ENCODE measurements around the gene CROT. TPM values are rescaled to one million over a fixed set of nuclear protein-coding genes. Genes with fewer than 3 reads are reported as not detected.

Gene CROT
- total and polyA plus RNA-seq, 2 experiments from 2014 or later, result 8.9 to 14.0 TPM

DNA sequence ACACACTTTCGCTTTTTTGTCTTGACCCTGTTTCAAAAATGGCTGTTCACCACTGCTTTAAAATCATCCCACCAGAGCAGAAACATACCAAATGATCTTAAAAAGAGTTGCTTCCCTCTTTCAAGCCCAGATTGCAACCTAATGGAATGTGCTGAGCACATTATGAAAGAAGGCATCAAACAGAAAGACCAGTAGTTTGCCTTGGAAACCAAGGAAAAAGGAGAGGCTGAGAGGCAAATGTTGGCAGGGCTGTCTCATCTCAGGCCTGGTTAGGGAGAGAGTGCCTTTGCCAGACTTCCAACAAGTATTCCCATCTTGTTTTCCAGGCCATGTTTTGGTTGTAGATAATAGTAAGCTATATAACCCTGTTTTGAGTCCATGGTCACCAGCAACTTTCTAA, 65.7 kb downstream of the CROT start:
- no peak for ATAC-seq
- no peaks in the 10 kb centered on the region for H3F3A ChIP-seq (replicated peaks; ENCODE audit: low read depth)
- no peak for TF ChIP-seq ZNF114 (CRISPR knock-in tag; IDR thresholded peaks at IDR 0.05)

DNA sequence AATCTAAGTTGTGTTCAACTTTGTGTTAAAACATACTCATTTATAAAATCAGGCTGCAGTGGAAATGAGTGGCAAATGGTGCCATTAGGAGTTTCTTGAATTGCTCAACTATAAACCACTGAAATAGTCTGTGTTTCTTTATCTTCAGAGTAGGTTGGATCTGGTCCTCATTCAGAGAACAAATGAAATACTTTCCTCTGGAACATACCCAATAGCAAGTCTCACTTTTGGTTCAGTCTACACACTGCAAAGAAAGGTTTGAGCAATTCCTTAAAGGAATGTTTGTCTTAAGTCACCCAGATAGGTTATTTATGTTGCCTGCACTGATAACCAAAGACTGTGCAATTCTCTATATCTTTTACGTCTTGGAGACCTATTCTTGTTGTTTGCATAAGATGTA, 67.6 kb downstream of the CROT start:
- Histone ChIP-seq H3K4me3 (no peak overlapping the region), H3K79me2 (replicated peaks; ENCODE audit: insufficient read depth) (no peaks in the 10 kb centered on the region), H4K20me1 (replicated peaks; ENCODE audit: insufficient read depth) (no peaks in the 10 kb centered on the region), H2AFZ (no peak overlapping the region), H3K27me3 (ENCODE audit: insufficient read depth) (no peaks in the 10 kb centered on the region), H3F3A (replicated peaks; ENCODE audit: low read depth) (no peaks in the 10 kb centered on the region), H3K4me1 (ENCODE audit: insufficient read depth) (no peaks in the 10 kb centered on the region), H3K36me3 (ENCODE audit: insufficient read depth) (no peaks in the 10 kb centered on the region), H3K27ac (ENCODE audit: low read depth) (no peak overlapping the region), H3K4me2 (no peak overlapping the region), H3K9me2 (ENCODE audit: insufficient read depth) (no peaks in the 10 kb centered on the region)
- DNase-seq (ENCODE audit: low spot score) (no peak), ATAC-seq (no peak)
- no peak overlapping the region for H3K4me3 Mint-ChIP-seq
- no peaks in the 10 kb centered on the region; the same call in 2 of the 3 replicates for H3K4me1 Mint-ChIP-seq
- H3K36me3 Mint-ChIP-seq (ENCODE audit: low read depth), result no peaks in the 10 kb centered on the region
- H3K9me3 Mint-ChIP-seq, result no peaks in the 10 kb centered on the region
- no peak overlapping the region for H3K27ac Mint-ChIP-seq
- no peaks in the 10 kb centered on the region for H3K27me3 Mint-ChIP-seq (ENCODE audit: insufficient read depth, low read depth, poor library complexity)
- TF ChIP-seq EZH2phosphoT487 (IDR thresholded peaks at IDR 0.05; ENCODE audit: unreplicated experiment), result no peak
- TF ChIP-seq, protein P1, sequence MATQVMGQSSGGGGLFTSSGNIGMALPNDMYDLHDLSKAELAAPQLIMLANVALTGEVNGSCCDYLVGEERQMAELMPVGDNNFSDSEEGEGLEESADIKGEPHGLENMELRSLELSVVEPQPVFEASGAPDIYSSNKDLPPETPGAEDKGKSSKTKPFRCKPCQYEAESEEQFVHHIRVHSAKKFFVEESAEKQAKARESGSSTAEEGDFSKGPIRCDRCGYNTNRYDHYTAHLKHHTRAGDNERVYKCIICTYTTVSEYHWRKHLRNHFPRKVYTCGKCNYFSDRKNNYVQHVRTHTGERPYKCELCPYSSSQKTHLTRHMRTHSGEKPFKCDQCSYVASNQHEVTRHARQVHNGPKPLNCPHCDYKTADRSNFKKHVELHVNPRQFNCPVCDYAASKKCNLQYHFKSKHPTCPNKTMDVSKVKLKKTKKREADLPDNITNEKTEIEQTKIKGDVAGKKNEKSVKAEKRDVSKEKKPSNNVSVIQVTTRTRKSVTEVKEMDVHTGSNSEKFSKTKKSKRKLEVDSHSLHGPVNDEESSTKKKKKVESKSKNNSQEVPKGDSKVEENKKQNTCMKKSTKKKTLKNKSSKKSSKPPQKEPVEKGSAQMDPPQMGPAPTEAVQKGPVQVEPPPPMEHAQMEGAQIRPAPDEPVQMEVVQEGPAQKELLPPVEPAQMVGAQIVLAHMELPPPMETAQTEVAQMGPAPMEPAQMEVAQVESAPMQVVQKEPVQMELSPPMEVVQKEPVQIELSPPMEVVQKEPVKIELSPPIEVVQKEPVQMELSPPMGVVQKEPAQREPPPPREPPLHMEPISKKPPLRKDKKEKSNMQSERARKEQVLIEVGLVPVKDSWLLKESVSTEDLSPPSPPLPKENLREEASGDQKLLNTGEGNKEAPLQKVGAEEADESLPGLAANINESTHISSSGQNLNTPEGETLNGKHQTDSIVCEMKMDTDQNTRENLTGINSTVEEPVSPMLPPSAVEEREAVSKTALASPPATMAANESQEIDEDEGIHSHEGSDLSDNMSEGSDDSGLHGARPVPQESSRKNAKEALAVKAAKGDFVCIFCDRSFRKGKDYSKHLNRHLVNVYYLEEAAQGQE (IDR thresholded peaks at IDR 0.05; ENCODE audit: unreplicated experiment), result no peak
- TF ChIP-seq CREB1 (CRISPR knock-in tag; IDR thresholded peaks at IDR 0.05; ENCODE audit: low read depth), result no peak
- TF ChIP-seq JUNB (IDR thresholded peaks at IDR 0.05; ENCODE audit: unreplicated experiment), result no peak
- TF ChIP-seq, protein P2, sequence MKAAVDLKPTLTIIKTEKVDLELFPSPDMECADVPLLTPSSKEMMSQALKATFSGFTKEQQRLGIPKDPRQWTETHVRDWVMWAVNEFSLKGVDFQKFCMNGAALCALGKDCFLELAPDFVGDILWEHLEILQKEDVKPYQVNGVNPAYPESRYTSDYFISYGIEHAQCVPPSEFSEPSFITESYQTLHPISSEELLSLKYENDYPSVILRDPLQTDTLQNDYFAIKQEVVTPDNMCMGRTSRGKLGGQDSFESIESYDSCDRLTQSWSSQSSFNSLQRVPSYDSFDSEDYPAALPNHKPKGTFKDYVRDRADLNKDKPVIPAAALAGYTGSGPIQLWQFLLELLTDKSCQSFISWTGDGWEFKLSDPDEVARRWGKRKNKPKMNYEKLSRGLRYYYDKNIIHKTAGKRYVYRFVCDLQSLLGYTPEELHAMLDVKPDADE (IDR thresholded peaks at IDR 0.05), result no peak
- no peak for TF ChIP-seq NANOG (IDR thresholded peaks at IDR 0.05; ENCODE audit: borderline replicate concordance)
- TF ChIP-seq EZH2 (IDR thresholded peaks at IDR 0.05; ENCODE audit: low read depth, unreplicated experiment), result no peak
- no peak for TF ChIP-seq STAT1 (IDR thresholded peaks at IDR 0.05; ENCODE audit: unreplicated experiment)
- no peak for TF ChIP-seq POLR2AphosphoS5 (IDR thresholded peaks at IDR 0.05; ENCODE audit: low read depth)
- TF ChIP-seq ZNF331 (CRISPR knock-in tag; IDR thresholded peaks at IDR 0.05; ENCODE audit: low read depth), result no peak
- TF ChIP-seq ZNF114 (CRISPR knock-in tag; IDR thresholded peaks at IDR 0.05), result no peak
- TF ChIP-seq, protein P3, sequence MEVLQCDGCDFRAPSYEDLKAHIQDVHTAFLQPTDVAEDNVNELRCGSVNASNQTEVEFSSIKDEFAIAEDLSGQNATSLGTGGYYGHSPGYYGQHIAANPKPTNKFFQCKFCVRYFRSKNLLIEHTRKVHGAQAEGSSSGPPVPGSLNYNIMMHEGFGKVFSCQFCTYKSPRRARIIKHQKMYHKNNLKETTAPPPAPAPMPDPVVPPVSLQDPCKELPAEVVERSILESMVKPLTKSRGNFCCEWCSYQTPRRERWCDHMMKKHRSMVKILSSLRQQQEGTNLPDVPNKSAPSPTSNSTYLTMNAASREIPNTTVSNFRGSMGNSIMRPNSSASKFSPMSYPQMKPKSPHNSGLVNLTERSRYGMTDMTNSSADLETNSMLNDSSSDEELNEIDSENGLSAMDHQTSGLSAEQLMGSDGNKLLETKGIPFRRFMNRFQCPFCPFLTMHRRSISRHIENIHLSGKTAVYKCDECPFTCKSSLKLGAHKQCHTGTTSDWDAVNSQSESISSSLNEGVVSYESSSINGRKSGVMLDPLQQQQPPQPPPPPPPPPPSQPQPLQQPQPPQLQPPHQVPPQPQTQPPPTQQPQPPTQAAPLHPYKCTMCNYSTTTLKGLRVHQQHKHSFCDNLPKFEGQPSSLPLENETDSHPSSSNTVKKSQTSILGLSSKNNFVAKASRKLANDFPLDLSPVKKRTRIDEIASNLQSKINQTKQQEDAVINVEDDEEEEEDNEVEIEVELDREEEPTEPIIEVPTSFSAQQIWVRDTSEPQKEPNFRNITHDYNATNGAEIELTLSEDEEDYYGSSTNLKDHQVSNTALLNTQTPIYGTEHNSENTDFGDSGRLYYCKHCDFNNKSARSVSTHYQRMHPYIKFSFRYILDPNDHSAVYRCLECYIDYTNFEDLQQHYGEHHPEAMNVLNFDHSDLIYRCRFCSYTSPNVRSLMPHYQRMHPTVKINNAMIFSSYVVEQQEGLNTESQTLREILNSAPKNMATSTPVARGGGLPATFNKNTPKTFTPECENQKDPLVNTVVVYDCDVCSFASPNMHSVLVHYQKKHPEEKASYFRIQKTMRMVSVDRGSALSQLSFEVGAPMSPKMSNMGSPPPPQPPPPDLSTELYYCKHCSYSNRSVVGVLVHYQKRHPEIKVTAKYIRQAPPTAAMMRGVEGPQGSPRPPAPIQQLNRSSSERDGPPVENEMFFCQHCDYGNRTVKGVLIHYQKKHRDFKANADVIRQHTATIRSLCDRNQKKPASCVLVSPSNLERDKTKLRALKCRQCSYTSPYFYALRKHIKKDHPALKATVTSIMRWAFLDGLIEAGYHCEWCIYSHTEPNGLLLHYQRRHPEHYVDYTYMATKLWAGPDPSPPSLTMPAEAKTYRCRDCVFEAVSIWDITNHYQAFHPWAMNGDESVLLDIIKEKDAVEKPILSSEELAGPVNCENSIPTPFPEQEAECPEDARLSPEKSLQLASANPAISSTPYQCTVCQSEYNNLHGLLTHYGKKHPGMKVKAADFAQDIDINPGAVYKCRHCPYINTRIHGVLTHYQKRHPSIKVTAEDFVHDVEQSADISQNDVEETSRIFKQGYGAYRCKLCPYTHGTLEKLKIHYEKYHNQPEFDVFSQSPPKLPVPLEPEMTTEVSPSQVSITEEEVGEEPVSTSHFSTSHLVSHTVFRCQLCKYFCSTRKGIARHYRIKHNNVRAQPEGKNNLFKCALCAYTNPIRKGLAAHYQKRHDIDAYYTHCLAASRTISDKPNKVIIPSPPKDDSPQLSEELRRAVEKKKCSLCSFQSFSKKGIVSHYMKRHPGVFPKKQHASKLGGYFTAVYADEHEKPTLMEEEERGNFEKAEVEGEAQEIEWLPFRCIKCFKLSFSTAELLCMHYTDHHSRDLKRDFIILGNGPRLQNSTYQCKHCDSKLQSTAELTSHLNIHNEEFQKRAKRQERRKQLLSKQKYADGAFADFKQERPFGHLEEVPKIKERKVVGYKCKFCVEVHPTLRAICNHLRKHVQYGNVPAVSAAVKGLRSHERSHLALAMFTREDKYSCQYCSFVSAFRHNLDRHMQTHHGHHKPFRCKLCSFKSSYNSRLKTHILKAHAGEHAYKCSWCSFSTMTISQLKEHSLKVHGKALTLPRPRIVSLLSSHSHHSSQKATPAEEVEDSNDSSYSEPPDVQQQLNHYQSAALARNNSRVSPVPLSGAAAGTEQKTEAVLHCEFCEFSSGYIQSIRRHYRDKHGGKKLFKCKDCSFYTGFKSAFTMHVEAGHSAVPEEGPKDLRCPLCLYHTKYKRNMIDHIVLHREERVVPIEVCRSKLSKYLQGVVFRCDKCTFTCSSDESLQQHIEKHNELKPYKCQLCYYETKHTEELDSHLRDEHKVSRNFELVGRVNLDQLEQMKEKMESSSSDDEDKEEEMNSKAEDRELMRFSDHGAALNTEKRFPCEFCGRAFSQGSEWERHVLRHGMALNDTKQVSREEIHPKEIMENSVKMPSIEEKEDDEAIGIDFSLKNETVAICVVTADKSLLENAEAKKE (CRISPR knock-in tag; IDR thresholded peaks at IDR 0.05), result no peak

More for the DNA sequence above, 65.7 kb downstream of the CROT start:
- Histone ChIP-seq H3K27me3 (ENCODE audit: insufficient read depth) (no peaks in the 10 kb centered on the region), H3K9me2 (ENCODE audit: insufficient read depth) (no peaks in the 10 kb centered on the region), H3K4me3 (no peak overlapping the region), H3K79me2 (replicated peaks; ENCODE audit: insufficient read depth) (no peaks in the 10 kb centered on the region), H2AFZ (no peak overlapping the region), H3K4me2 (no peak overlapping the region), H4K20me1 (replicated peaks; ENCODE audit: insufficient read depth) (no peaks in the 10 kb centered on the region), H3K36me3 (ENCODE audit: insufficient read depth) (no peaks in the 10 kb centered on the region), H3K4me1 (ENCODE audit: insufficient read depth) (no peaks in the 10 kb centered on the region), H3K27ac (ENCODE audit: low read depth) (no peak overlapping the region)
- Mint-ChIP-seq H3K4me1 (no peaks in the 10 kb centered on the region; the same call in 2 of the 3 replicates), H3K9me3 (no peaks in the 10 kb centered on the region), H3K27ac (no peak overlapping the region), H3K36me3 (ENCODE audit: low read depth) (no peaks in the 10 kb centered on the region), H3K27me3 (ENCODE audit: insufficient read depth, low read depth, poor library complexity) (no peaks in the 10 kb centered on the region), H3K4me3 (no peak overlapping the region)
- no peak for DNase-seq (ENCODE audit: low spot score)

Measured in GM23338 (cell line).